HUES6 (cell line): ENCODE results near the gene METTL5.

Experiments used
- H3K27ac ChIP-seq: 2 replicates; pipeline ENCODE4 v1.7.0; 2013; ENCODE audit warnings: low read depth, mild to moderate bottlenecking, low read length, inconsistent platforms
- H3K27me3 ChIP-seq: 2 replicates; pipeline ENCODE4 v1.6.1; 2013; ENCODE audit warnings: low read length; ENCODE audit not compliant: control insufficient read depth, insufficient read depth
- H3K36me3 ChIP-seq: 2 replicates; pipeline ENCODE4 v1.6.1; 2013; ENCODE audit warnings: low read length; ENCODE audit not compliant: control insufficient read depth, insufficient read depth
- H3K4me1 ChIP-seq: 2 replicates; pipeline ENCODE4 v1.6.1; 2013; ENCODE audit warnings: low read length; ENCODE audit not compliant: control insufficient read depth, insufficient read depth
- H3K4me3 ChIP-seq: 2 replicates; pipeline ENCODE4 v1.5.1; 2013; ENCODE audit warnings: low read depth, low read length
- H3K9ac ChIP-seq: one replicate; pipeline ENCODE4 v1.6.1; 2013; ENCODE audit warnings: mild to moderate bottlenecking, low read length
- H3K9me3 ChIP-seq: 2 replicates; pipeline ENCODE4 v1.6.1; 2013; ENCODE audit warnings: low read depth, low read length; ENCODE audit not compliant: control insufficient read depth, insufficient read depth

METTL5 gene

DNA sequence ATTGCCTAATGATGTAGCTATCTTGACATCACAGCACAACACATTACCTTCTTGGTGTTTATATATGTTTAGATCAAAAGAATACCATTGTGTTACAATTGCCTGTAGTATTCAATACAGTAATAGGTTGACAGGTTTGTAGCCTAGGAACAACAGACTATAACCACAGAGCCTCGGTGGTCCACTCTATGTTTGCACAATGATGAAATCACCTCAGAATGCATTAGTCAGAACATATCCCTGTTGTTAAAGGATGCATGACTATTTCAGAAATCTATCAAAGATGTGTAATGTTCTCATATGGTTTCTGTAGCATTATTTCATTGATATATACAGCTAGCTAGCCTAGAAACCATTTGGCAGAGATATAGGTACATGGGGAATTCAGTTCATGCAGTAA lies 8.9 kb downstream of the METTL5 start:
- Histone ChIP-seq H3K27me3 (no peaks in the 10 kb centered on the region), H3K9ac (no peak overlapping the region), H3K4me3 (no peak overlapping the region), H3K27ac (no peak overlapping the region), H3K9me3 (no peaks in the 10 kb centered on the region), H3K4me1 (0 out of 2 replicates have a peak, but pooled peaks cover 6% of the 10 kb centered on the region), H3K36me3 (peaks cover 87% of the 10 kb centered on the region)

DNA sequence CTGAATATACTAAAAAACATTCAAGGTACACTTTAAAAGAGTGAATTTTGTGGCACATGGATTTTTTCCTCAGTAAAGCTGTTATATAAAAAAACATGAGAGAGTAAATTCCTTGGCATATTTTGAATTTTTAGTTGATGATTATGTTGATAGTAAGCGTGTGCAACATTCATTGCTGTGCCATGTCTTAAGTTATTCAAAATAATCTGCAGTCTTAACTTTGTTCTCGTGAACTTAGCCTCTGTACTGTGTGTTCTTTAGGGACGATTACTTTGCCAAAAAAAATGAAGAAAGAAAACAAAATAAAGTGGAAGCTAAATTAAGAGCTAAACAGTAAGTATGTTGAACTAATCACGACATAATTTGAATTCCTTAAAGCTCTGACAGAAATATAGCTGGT lies 16.5 kb downstream of the METTL5 start:
- H3K27me3 ChIP-seq, result no peaks in the 10 kb centered on the region
- 0 out of 2 replicates have a peak, but pooled peaks cover 6% of the 10 kb centered on the region for H3K4me1 ChIP-seq
- H3K4me3 ChIP-seq, result no peak overlapping the region
- H3K9ac ChIP-seq, result no peak overlapping the region
- no peak overlapping the region for H3K27ac ChIP-seq
- H3K36me3 ChIP-seq, result peaks cover 95% of the 10 kb centered on the region
- no peaks in the 10 kb centered on the region for H3K9me3 ChIP-seq

DNA sequence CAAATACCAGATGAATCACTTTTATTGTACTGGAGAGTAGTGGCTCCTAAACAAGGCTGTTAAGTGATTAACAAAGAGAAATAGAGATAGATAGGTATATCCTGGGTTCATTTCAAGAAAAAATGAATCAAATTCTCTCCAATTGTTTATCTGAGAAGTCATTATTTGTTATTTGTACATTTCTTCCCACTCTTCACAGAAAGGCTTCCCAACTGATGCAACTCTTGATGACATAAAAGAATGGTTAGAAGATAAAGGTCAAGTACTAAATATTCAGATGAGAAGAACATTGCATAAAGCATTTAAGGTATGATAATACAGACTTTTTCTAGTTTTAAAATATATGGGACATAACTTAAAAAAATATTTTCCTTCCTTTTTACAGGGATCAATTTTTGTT lies 18.1 kb downstream of the METTL5 start:
- H3K36me3 ChIP-seq, result peaks cover 95% of the 10 kb centered on the region
- no peaks in the 10 kb centered on the region for H3K9me3 ChIP-seq
- no peak overlapping the region for H3K4me3 ChIP-seq
- H3K9ac ChIP-seq, result no peak overlapping the region
- H3K4me1 ChIP-seq, result 0 out of 2 replicates have a peak, but pooled peaks cover 6% of the 10 kb centered on the region
- H3K27me3 ChIP-seq, result no peaks in the 10 kb centered on the region
- H3K27ac ChIP-seq, result no peak overlapping the region

DNA sequence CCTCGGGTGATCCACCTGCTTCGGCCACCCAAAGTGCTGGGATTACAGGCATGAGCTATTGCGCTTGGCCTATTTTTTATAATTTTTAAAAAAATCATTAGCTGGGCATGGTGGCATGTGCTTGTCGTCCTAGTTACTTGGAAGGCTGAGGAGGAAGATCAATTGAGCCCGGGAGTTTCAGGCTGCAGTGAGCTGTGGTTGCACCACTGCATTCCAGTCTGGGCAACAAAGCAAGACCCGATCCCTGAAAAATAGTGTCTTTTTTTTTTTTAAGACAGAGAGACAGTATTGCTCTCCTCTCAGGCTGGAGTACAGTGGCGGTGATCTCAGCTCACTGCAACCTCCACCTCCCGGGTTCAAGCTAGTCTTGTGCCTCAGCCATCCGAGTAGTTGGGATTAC lies 21.2 kb downstream of the METTL5 start:
- Histone ChIP-seq H3K4me3 (no peak overlapping the region), H3K9ac (no peak overlapping the region), H3K4me1 (0 out of 2 replicates have a peak, but pooled peaks cover under 1% of the 10 kb centered on the region), H3K27me3 (no peaks in the 10 kb centered on the region), H3K9me3 (no peaks in the 10 kb centered on the region), H3K27ac (no peak overlapping the region), H3K36me3 (peaks cover 73% of the 10 kb centered on the region)

DNA sequence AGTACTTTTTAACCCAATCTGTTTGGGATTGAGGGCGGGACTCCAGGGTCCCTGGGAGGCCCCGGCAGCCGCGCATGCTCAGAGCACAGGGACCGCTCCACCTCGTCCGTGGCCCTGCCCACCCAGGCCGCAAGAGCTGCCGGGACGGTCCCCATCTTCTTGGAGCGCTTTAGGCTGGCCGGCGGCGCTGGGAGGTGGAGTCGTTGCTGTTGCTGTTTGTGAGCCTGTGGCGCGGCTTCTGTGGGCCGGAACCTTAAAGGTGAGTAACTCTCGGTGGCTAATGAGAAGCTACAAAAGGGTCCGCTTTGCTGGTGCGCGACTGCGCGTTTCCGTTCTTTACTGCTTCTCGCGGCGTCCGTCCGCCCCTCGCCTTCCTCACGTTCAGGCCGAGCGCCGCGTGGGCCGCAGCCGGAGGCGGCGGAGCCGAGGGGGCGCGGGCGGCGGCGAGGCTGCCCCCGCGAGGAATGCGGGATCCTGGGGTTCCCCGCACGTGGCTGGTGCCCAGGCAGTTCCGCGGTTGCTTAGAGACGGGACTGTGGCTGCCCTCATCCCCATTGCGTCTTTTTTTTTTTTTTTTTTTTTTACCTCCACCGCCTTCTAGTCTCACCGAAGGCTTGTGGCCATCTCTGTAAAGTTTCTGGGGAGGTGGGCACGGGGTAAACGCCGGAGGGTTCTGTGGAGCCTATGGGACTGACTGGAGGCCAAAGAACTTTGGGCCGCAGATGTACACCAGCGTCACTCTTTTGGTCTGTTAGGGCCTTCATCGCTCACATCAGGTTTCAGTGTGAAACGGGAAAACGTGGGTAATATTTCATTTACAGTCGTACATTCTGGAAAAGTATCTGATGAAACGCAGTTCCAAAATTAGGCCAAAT lies 25.8 kb downstream of the METTL5 start, which contains the start of gene SSB:
SSB (plus strand) TSS at position 154 of the 875 bp plus-strand sequence. CDS start 2,090 bp downstream, outside the sequence.
- Histone ChIP-seq H3K36me3 (peaks cover 32% of the 10 kb centered on the region), H3K27me3 (no peaks in the 10 kb centered on the region), H3K4me1 (peaks cover 11% of the 10 kb centered on the region), H3K9ac (peak within 1 kb of the TSS; percentile 91), H3K27ac (peak within 1 kb of the TSS; percentile 85), H3K9me3 (no peaks in the 10 kb centered on the region), H3K4me3 (peak within 1 kb of the TSS; percentile 89)

DNA sequence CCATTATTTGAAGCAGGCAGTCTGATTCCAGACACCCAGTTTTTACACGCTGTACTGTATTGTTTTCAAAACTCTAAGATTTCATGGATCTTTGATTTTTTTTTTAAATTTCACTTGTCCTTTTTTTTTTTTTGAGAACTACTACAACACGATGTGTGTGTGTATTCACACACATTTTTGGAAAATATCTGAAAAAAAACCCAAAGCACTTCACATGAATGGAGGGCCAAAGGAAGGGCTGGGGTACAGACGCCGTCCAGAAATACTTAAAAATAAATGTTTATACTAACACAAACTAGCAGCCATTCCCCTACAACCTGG lies 26.3 kb downstream of the METTL5 start:
- Histone ChIP-seq H3K27ac (peak overlapping the region; percentile 85; the same call in 1 of the 2 replicates), H3K36me3 (peaks cover 26% of the 10 kb centered on the region), H3K9ac (no peak overlapping the region), H3K9me3 (no peaks in the 10 kb centered on the region), H3K27me3 (no peaks in the 10 kb centered on the region), H3K4me1 (peaks cover 11% of the 10 kb centered on the region), H3K4me3 (peak overlapping the region; percentile 89)

DNA sequence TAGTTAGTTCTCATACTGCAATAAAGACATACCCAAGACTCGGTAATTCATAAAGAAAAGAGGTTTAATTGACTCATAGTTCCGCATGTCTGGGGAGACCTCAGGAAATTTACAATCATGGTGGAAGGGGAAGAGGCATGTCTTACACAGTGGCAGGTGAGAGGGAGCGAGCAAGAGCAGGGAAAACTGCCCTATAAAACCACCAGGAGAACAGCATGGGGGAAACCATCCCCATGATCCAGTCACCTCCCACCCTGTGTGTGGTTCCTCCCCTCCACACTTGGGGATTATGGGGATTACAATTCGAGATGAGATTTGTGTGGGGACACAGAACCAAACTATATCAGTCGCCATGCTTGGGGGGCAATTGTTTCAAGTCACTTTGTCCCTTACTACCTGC lies 27.1 kb downstream of the METTL5 start:
- Histone ChIP-seq H3K27ac (no peak overlapping the region), H3K36me3 (peaks cover 19% of the 10 kb centered on the region), H3K9ac (no peak overlapping the region), H3K27me3 (no peaks in the 10 kb centered on the region), H3K9me3 (no peaks in the 10 kb centered on the region), H3K4me1 (peaks cover 11% of the 10 kb centered on the region), H3K4me3 (no peak overlapping the region)

DNA sequence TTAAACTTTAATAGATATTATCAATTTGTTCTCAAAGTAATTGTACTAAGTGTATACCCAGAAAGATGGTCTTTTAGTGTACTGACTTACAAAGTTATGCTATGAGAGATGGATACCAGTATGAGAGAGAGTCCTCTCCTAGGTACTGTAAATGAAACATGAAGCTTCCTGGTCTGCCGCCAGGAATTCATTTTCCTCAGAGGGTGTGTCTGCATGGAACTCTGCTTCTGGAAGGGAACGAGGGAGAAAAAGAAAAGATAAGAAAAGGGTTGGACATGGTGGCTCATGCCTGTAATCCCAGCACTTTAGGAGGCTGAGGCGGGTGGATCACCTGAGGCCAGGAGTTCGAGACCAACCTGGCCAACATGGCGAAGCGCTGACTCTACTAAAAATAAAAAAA lies 28.3 kb downstream of the METTL5 start:
- Histone ChIP-seq H3K9ac (no peak overlapping the region), H3K4me3 (no peak overlapping the region), H3K4me1 (peaks cover 11% of the 10 kb centered on the region), H3K27me3 (no peaks in the 10 kb centered on the region), H3K36me3 (peaks cover 7% of the 10 kb centered on the region), H3K27ac (no peak overlapping the region), H3K9me3 (no peaks in the 10 kb centered on the region)

DNA sequence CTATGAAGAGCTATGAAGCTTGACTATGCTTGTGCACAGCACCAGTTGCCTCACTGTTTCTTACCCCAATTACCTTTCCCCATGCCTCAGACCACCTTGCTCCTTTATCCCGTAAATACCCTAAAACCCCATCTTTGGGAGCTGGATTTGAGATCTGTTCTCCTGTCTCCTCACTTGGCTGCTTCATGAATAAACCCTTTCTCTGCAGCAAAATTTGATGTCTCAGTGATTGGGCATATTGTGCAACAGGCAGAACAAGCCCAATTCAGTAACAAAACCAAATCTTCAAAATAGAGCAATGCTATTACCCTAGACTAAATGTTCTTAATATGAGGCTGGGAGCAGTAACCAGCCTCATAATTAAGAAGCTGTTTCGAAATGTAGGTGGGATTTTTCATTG lies 29.5 kb downstream of the METTL5 start:
- no peaks in the 10 kb centered on the region for H3K27me3 ChIP-seq
- H3K4me3 ChIP-seq, result no peak overlapping the region
- H3K9ac ChIP-seq, result no peak overlapping the region
- H3K9me3 ChIP-seq, result no peaks in the 10 kb centered on the region
- peaks cover 11% of the 10 kb centered on the region for H3K4me1 ChIP-seq
- no peaks in the 10 kb centered on the region for H3K36me3 ChIP-seq
- no peak overlapping the region for H3K27ac ChIP-seq

DNA sequence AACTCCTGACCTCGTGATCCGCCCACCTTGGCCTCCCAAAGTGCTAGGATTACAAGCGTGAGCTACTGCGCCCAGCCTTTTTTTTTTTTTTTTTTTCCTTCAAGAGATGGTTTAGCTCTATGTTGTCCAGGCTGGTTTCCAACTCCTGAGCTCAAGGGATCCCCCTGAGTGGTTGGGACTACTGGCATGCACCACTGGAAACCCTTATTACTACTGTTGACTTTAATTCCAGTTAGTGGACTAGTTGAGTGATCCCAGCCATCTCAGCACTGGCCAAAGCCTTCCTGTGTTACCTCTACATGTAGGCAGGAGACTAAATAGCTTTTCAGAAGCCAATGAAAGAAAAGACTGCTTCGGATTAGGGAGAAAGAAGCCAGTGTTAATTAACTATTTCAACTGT lies 34.1 kb downstream of the METTL5 start:
- H3K27ac ChIP-seq, result no peak overlapping the region
- H3K36me3 ChIP-seq, result no peaks in the 10 kb centered on the region
- no peaks in the 10 kb centered on the region for H3K9me3 ChIP-seq
- no peak overlapping the region for H3K4me3 ChIP-seq
- H3K9ac ChIP-seq, result no peak overlapping the region
- H3K4me1 ChIP-seq, result peaks cover 10% of the 10 kb centered on the region
- H3K27me3 ChIP-seq, result no peaks in the 10 kb centered on the region

DNA sequence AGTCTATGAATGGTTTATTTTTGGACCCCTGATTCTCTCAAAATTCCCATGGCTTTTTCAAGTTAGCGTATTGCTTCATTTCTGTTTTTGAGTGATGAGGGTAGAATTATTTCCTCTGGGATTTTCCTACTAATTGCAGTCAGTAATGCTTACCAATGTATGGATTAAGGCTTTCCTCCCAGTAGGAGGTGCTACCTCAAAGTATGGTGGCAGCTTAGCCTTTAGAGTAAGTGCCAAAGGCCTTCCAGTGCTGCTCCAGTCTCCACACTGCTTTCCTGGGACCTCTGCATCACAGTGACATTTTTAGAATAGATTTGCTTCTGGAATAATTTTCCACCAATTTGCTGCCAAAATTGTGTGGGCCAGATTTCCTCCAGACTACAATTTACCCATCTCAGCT lies 42.2 kb downstream of the METTL5 start:
- H3K36me3 ChIP-seq, result no peaks in the 10 kb centered on the region
- H3K27ac ChIP-seq, result no peak overlapping the region
- no peaks in the 10 kb centered on the region for H3K27me3 ChIP-seq
- H3K9me3 ChIP-seq, result no peaks in the 10 kb centered on the region
- H3K4me3 ChIP-seq, result no peak overlapping the region
- H3K4me1 ChIP-seq, result peaks cover 4% of the 10 kb centered on the region; the same call in 1 of the 2 replicates
- H3K9ac ChIP-seq, result no peak overlapping the region
